GM13976 (cell line): ENCODE data around the gene PKN3.
A peak's percentile ranks its signal among the peaks of the same experiment; 100 is the strongest.

Experiments used
- DNase-seq: peaks from one replicate; pipeline ENCODE4 v3.0.0; 2012; ENCODE audit warnings: low spot score
- in situ Hi-C: fragments of 300-500 bp; cut with MboI; formaldehyde crosslinking; loops from one replicate; pipeline ENCODE4 v1.12.0; 2022; ENCODE audit warnings: low sequenced_read_pairs, mixed read lengths, inconsistent platforms; ENCODE audit not compliant: unreplicated experiment
- TF ChIP-seq, protein P1 (sequence below): IDR thresholded peaks from 2 replicates; pipeline ENCODE4 v1.5.1; 2012; ENCODE audit warnings: borderline replicate concordance, mild to moderate bottlenecking; ENCODE audit not compliant: insufficient read depth; ENCODE audit errors: extremely low read depth, missing control alignments, control extremely low read depth

PKN3 gene

GRCh38 chr9:128704356-128704670 lies 2.0 kb downstream of the PKN3 start:
- DNase-seq, result no peak
- TF ChIP-seq, protein P1, sequence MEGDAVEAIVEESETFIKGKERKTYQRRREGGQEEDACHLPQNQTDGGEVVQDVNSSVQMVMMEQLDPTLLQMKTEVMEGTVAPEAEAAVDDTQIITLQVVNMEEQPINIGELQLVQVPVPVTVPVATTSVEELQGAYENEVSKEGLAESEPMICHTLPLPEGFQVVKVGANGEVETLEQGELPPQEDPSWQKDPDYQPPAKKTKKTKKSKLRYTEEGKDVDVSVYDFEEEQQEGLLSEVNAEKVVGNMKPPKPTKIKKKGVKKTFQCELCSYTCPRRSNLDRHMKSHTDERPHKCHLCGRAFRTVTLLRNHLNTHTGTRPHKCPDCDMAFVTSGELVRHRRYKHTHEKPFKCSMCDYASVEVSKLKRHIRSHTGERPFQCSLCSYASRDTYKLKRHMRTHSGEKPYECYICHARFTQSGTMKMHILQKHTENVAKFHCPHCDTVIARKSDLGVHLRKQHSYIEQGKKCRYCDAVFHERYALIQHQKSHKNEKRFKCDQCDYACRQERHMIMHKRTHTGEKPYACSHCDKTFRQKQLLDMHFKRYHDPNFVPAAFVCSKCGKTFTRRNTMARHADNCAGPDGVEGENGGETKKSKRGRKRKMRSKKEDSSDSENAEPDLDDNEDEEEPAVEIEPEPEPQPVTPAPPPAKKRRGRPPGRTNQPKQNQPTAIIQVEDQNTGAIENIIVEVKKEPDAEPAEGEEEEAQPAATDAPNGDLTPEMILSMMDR, result no peak

DNA sequence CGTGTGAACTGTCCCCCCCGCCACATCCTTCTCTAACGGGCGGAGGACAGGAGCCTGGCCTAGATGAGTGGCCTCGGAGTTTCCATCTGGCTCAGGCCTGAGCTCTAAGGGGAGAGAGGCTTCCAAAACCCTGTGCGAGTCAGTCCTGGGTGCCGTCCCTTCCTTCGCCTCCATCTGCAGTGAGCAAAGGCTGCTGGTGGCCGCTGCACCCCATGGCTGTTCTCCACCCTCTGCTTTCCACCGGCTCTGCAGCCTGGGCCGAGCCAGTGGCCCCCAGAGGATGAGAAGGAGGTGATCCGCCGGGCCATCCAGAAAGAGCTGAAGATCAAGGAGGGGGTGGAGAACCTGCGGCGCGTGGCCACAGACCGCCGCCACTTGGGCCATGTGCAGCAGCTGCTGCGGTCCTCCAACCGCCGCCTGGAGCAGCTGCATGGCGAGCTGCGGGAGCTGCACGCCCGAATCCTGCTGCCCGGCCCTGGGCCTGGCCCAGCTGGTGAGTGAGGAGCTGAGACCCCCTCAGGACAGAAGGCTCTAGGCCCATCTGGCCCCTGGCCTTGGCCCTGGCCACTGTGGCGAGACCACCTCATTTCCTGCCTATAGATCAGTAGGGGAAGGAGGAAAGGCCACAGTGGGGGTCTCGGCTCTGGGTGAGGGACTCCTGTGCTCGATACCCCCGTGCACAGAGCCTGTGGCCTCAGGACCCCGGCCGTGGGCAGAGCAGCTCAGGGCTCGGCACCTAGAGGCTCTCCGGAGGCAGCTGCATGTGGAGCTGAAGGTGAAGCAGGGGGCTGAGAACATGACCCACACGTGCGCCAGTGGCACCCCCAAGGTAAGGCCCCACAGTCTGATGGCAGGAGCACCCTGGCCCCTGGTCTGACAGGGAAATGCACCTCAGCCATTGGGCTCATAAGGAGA lies 3.0 kb downstream of the PKN3 start:
- in situ Hi-C loops, result no loop called here
- DNase-seq, result peak; percentile 16
- TF ChIP-seq, protein P1, result no peak

More at GRCh38 chr9:128704356-128704670, 2.0 kb downstream of the PKN3 start:
- in situ Hi-C loops, result no loop called here

GRCh38 chr9:128706045-128706444 lies 3.7 kb downstream of the PKN3 start:
- TF ChIP-seq, protein P1, result no peak
- in situ Hi-C loops, result no loop called here
- no peak for DNase-seq

GRCh38 chr9:128706671-128707381 lies 4.5 kb downstream of the PKN3 start:
- TF ChIP-seq, protein P1, result no peak
- no peak for DNase-seq
- in situ Hi-C loops, result no loop called here

DNA sequence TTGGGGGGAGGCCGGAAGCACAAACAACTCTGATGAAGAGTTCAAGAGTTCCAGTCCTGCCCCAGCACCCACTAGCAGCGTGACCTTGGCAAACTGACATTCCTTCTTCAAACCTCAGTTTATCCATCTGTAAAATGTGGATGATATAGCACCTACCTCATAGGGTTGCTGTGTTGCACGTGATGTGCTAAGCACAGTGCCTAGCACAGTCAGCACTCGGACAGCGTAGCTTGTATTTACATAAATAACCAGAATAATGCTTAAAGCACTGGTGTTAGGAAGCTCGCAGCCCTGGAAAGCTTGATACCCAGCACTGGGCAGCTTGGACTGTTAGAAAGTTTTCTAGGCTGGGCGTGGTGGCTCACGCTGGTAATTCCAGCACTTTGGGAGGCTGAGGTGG lies 5.1 kb downstream of the PKN3 start:
- TF ChIP-seq, protein P1, result no peak
- in situ Hi-C loops, result no loop called here
- DNase-seq, result no peak

GRCh38 chr9:128712451-128713410 lies 10.4 kb downstream of the PKN3 start:
- in situ Hi-C loops, result no loop called here
- TF ChIP-seq, protein P1, result no peak

More at GRCh38 chr9:128712451-128713410, 10.4 kb downstream of the PKN3 start:
- DNase-seq, result no peak
